Smooth muscle cell (in vitro differentiated cells): ENCODE measurements around the gene HNRNPDL. TPM values are rescaled to one million over a fixed set of nuclear protein-coding genes. Genes with fewer than 3 reads are reported as not detected.
A peak's percentile ranks its signal among the peaks of the same experiment; 100 is the strongest.
"Not testable (repeated sequence)": the region's sequence is repeated elsewhere in the genome, so short reads cannot be mapped to it uniquely, and the experiment has no call there.

ENCODE experiments used
- DNase-seq: peaks from one replicate; lab custom pipeline; 2025; ENCODE audit not compliant: unreplicated experiment; lab: John Stamatoyannopoulos, UW
- H2AFZ ChIP-seq: fragments of 200-600 bp; sonication (generic); 2 replicates; pipeline ENCODE4 v1.6.0; 2016; ENCODE audit warnings: antibody characterized with exemption, low read depth, mild to moderate bottlenecking
- H3F3A ChIP-seq: fragments of 200-600 bp; sonication (generic); 2 replicates; pipeline ENCODE4 v1.6.0; 2017; ENCODE audit warnings: antibody characterized with exemption, low read depth
- H3K27ac ChIP-seq: fragments of 200-600 bp; sonication (generic); 2 replicates; pipeline ENCODE4 v1.5.1; 2016; ENCODE audit warnings: low read depth, mild to moderate bottlenecking
- H3K27me3 ChIP-seq: fragments of 200-600 bp; sonication (generic); 2 replicates; pipeline ENCODE4 v1.6.1; 2016; ENCODE audit warnings: low read depth, mild to moderate bottlenecking
- H3K36me3 ChIP-seq: fragments of 200-600 bp; sonication (generic); 2 replicates; pipeline ENCODE4 v1.5.1; 2016; ENCODE audit warnings: low read depth
- H3K4me1 ChIP-seq: fragments of 200-600 bp; sonication (generic); 2 replicates; pipeline ENCODE4 v1.5.1; 2016; ENCODE audit warnings: low read depth
- H3K4me2 ChIP-seq: fragments of 200-600 bp; sonication (generic); 2 replicates; pipeline ENCODE4 v1.6.0; 2016; ENCODE audit warnings: mild to moderate bottlenecking
- H3K4me3 ChIP-seq: fragments of 200-600 bp; sonication (generic); 2 replicates; pipeline ENCODE4 v1.5.1; 2016; ENCODE audit warnings: mild to moderate bottlenecking
- H3K79me2 ChIP-seq: fragments of 200-600 bp; sonication (generic); 2 replicates; pipeline ENCODE4 v1.6.0; 2016; ENCODE audit warnings: low read depth, mild to moderate bottlenecking
- H3K9ac ChIP-seq: fragments of 200-600 bp; sonication (generic); 2 replicates; pipeline ENCODE4 v1.6.0; 2016; ENCODE audit warnings: low read depth
- H3K9me3 ChIP-seq: fragments of 200-600 bp; sonication (generic); replicated peaks from 2 replicates; pipeline ENCODE4 v1.5.1; 2016; ENCODE audit warnings: low read depth
- H4K20me1 ChIP-seq: fragments of 200-600 bp; sonication (generic); 2 replicates; pipeline ENCODE4 v1.6.0; 2016; ENCODE audit warnings: low read depth
- WGBS: methylation state at CpG from one replicate; pipeline ENCODE4 v1.1.7; 2016; ENCODE audit warnings: low lambda C conversion rate; 5-methylcytosine and 5-hydroxymethylcytosine counted together
- polyA plus RNA-seq: library from polyadenylated mRNA; unstranded; fragments of >200 nt; fragmentation: Nextera tagmentation; extraction: Ambion mirVana; gene quantifications from 2 replicates; pipeline ENCODE4 v1.2.1, GENCODE V29; 2016
- total RNA-seq: library from RNA; depleted of rRNA; stranded (reverse); fragments of >200 nt; gene quantifications from 2 replicates; pipeline ENCODE4 v1.2.3, GENCODE V29; 2014
- TF ChIP-seq, protein P1 (sequence below): fragments of 200-600 bp; sonication (generic); IDR thresholded peaks from 2 replicates; pipeline ENCODE4 v1.5.1; 2017; ENCODE audit warnings: borderline replicate concordance, mild to moderate bottlenecking, antibody characterized with exemption; ENCODE audit not compliant: insufficient read depth, poor library complexity, severe bottlenecking

The HNRNPDL gene
- total and polyA plus RNA-seq, 2 experiments from 2014 or later, result 144 to 283 TPM

DNA sequence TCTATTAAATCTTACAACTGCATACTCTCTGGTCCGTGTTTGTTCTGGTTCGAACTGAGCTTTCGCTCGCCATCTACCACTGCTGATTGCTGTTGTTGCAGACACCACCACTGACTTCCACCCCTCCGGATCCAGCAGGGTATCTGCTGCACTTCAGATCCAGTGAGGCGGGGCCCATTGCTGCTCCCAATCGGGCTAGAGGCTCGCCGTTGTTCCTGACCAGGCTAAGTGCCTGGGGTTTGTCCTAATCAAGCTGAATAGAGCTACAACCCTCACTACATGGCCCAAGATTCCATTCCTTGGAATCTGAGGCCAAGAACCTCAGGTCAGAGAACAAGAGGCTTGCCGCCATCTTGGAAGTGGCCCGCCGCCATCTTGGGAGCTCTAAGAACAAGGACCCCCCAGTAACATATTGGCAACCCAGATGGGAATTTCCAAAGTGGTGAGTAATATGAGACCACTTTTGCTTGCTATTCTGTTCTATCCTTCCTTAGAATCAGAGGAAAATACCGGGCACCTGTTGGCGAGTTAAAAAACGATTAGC is 43.4 kb upstream of the HNRNPDL start:
- no peak overlapping the region for H3K9ac ChIP-seq
- 97% methylated on average over 15 of the region's 15 CpGs for WGBS
- no peaks in the 10 kb centered on the region for H3K9me3 ChIP-seq
- H2AFZ ChIP-seq, result no peak overlapping the region
- no peaks in the 10 kb centered on the region for H4K20me1 ChIP-seq
- H3K4me1 ChIP-seq, result no peaks in the 10 kb centered on the region
- H3K79me2 ChIP-seq, result no peaks in the 10 kb centered on the region
- no peaks in the 10 kb centered on the region for H3K27me3 ChIP-seq
- H3K4me2 ChIP-seq, result no peak overlapping the region
- no peaks in the 10 kb centered on the region for H3K36me3 ChIP-seq
- TF ChIP-seq, protein P1, sequence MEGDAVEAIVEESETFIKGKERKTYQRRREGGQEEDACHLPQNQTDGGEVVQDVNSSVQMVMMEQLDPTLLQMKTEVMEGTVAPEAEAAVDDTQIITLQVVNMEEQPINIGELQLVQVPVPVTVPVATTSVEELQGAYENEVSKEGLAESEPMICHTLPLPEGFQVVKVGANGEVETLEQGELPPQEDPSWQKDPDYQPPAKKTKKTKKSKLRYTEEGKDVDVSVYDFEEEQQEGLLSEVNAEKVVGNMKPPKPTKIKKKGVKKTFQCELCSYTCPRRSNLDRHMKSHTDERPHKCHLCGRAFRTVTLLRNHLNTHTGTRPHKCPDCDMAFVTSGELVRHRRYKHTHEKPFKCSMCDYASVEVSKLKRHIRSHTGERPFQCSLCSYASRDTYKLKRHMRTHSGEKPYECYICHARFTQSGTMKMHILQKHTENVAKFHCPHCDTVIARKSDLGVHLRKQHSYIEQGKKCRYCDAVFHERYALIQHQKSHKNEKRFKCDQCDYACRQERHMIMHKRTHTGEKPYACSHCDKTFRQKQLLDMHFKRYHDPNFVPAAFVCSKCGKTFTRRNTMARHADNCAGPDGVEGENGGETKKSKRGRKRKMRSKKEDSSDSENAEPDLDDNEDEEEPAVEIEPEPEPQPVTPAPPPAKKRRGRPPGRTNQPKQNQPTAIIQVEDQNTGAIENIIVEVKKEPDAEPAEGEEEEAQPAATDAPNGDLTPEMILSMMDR, result no peak
- no peak overlapping the region for H3K4me3 ChIP-seq
- H3K27ac ChIP-seq, result no peak overlapping the region
- no peaks in the 10 kb centered on the region for H3F3A ChIP-seq
- no peak for DNase-seq

DNA sequence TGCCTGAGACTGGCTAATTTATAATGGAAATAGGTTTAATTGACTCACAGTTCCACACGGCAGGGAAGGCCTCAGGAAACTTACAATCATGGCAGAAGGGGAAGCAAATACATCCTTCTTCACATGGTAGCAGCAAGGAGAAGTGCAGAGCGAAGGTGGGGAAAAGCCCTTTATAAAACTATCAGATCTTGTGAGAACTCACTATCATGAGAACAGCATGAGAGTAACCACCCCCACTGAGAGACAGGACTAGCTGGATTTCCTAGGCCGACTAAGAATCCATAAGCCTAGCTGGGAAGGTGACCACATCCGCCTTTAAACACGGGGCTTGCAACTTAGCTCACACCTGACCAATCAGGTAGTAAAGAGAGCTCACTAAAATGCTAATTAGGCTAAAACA is 42.8 kb upstream of the HNRNPDL start:
- DNase-seq, H3K4me1 ChIP-seq, H3K9me3 ChIP-seq, H3K9ac ChIP-seq, H3F3A ChIP-seq, H3K79me2 ChIP-seq, H2AFZ ChIP-seq, H3K4me2 ChIP-seq, H4K20me1 ChIP-seq, H3K27ac ChIP-seq, H3K36me3 ChIP-seq, H3K4me3 ChIP-seq, H3K27me3 ChIP-seq: not testable (repeated sequence)
- WGBS, result 47% methylated on average over 5 of the region's 5 CpGs

DNA sequence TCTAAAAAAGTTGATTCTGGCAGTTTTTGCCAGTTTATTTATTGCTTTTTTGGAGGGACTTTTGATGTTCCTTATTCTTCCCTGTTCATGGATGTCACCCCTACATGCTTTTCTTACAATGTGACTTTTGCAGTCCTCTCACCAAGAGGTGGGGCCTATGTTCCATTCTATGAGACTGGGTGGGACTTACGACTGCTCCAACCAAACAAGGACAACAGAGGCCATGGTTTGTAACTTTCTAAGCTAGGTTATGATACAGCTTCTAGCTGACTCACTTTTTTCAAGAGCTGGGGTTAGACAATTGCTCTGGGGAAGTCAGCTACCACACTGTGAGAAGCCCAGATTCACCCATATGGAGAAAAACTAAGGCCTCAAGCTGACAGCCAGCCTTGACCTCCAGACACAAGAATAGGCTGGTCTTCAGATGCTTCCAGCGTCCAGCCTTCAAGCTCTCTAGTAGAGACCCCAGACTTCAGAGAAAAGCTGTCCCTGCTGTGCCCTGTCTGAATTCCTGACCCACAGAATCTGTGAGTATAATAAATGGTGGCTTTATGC is 39.6 kb upstream of the HNRNPDL start:
- H3K79me2 ChIP-seq, result no peaks in the 10 kb centered on the region
- no peaks in the 10 kb centered on the region for H4K20me1 ChIP-seq
- no peak overlapping the region for H3K9ac ChIP-seq
- peak overlapping the region; percentile 20 for H3K27ac ChIP-seq
- 58% methylated on average over 2 of the region's 2 CpGs for WGBS
- H3K4me1 ChIP-seq, result no peaks in the 10 kb centered on the region
- TF ChIP-seq, protein P1, result no peak
- no peak overlapping the region for H3K4me2 ChIP-seq
- no peaks in the 10 kb centered on the region for H3K27me3 ChIP-seq
- H3K4me3 ChIP-seq, result no peak overlapping the region
- no peaks in the 10 kb centered on the region for H3K36me3 ChIP-seq
- no peak overlapping the region for H2AFZ ChIP-seq
- DNase-seq, result no peak
- no peaks in the 10 kb centered on the region for H3F3A ChIP-seq
- no peaks in the 10 kb centered on the region for H3K9me3 ChIP-seq

DNA sequence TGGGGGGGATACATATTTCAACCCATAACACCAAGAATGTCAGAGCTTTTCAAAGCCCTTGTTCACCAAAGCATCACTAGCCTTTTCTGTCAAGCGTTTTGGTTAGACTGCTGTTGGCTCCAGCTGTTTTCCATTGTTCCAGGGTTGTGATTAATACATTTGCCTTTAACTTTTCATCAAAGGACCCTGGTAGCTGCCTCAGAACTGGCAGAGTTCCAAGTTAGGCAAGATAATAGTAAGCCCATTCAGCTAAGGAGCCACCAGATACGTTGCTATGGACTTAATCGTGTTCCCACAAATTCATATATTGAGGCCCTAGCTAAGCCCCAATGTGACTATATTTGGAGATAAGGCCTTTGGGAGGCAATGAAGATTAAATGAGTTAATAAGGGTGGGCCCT is 37.2 kb upstream of the HNRNPDL start:
- no peaks in the 10 kb centered on the region for H3K27me3 ChIP-seq
- H3K27ac ChIP-seq, result no peak overlapping the region
- H3K36me3 ChIP-seq, result no peaks in the 10 kb centered on the region
- no peak overlapping the region for H2AFZ ChIP-seq
- 59% methylated on average over 3 of the region's 3 CpGs for WGBS
- no peak overlapping the region for H3K4me3 ChIP-seq
- no peak overlapping the region for H3K9ac ChIP-seq
- TF ChIP-seq, protein P1, result no peak
- DNase-seq, result no peak
- no peak overlapping the region for H3K4me2 ChIP-seq
- no peaks in the 10 kb centered on the region for H3F3A ChIP-seq
- H4K20me1 ChIP-seq, result no peaks in the 10 kb centered on the region
- H3K79me2 ChIP-seq, result no peaks in the 10 kb centered on the region
- no peaks in the 10 kb centered on the region for H3K9me3 ChIP-seq
- H3K4me1 ChIP-seq, result no peaks in the 10 kb centered on the region
